ENCODE results near the gene TM9SF1. TPM values are rescaled to one million over a fixed set of nuclear protein-coding genes. Genes with fewer than 3 reads are reported as not detected.

TM9SF1 gene
- total RNA-seq, 4 donors from 2014 or later = 92.0 to 114 (median 107) TPM

GRCh38 chr14:24162093-24162492 is 33.1 kb downstream of the TM9SF1 start:
- WGBS, 2 donors = 65 to 73% methylated on average over 8 of the region's 8 CpGs
- no peak for TF ChIP-seq POLR2A (IDR thresholded peaks at IDR 0.05)
- TF ChIP-seq, protein P1, sequence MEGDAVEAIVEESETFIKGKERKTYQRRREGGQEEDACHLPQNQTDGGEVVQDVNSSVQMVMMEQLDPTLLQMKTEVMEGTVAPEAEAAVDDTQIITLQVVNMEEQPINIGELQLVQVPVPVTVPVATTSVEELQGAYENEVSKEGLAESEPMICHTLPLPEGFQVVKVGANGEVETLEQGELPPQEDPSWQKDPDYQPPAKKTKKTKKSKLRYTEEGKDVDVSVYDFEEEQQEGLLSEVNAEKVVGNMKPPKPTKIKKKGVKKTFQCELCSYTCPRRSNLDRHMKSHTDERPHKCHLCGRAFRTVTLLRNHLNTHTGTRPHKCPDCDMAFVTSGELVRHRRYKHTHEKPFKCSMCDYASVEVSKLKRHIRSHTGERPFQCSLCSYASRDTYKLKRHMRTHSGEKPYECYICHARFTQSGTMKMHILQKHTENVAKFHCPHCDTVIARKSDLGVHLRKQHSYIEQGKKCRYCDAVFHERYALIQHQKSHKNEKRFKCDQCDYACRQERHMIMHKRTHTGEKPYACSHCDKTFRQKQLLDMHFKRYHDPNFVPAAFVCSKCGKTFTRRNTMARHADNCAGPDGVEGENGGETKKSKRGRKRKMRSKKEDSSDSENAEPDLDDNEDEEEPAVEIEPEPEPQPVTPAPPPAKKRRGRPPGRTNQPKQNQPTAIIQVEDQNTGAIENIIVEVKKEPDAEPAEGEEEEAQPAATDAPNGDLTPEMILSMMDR (IDR thresholded peaks at IDR 0.05) = no peak
- intact Hi-C loops (cut with DNase I) = no loop called here

DNA sequence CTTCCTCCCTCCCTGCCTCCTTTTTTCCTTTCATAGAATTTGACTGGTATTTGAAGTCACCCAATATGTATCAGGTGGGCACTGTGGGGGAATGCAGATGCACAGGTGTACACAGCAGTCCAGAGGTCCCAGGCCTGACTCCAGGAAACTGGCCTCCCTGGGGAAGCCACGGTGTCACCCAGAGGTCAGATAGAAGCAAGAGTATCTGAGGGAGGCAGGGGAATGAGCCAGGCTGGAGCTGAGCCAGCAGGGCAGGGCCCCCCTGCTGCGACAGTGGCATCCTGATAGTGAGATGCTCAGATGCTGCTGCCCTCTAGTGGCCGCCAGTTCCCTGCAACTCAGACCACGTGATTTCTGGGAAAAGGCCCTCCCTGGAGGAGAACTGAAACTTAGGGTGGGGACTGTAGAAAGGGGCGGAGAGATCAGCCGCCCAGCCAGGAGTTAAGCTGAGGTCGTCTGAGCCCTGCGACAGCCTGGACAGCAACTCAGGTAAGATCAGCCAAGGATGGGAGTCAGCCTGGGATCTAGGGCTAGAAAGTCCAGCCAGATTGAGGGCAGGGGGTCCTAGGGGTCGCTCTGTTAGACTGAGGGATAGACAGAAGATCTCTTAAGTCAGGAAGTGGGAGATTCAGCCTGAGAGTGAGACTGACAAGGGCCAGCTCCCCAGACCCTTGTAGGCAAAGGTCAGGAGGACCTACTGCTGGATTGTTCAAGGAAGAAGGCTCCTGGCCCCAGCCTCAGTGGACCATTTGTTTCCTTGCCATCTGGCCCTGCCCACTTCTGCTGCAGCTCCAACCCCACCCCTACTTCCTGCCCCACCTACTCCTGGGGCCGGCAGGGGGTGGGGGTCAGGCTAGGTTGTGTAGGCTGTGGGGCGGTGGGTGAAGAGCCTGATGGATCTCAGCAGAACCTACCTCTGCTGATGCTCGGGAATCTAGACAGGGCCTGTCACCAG is 34.1 kb downstream of the TM9SF1 start, which contains the start of gene IRF9:
Gene IRF9, plus strand, starts transcription at position 416 of the 955 bp plus-strand sequence. CDS start 880 bp downstream, outside the sequence.
- 2% methylated on average over 10 to 12 of the region's 12 CpGs for WGBS, 2 donors
- Histone ChIP-seq H3K27me3 (no peaks in the 10 kb centered on the region), H3K36me3 (peaks cover 52 to 56% of the 10 kb centered on the region in 2 donors)

More at GRCh38 chr14:24162093-24162492, 33.1 kb downstream of the TM9SF1 start:
- Histone ChIP-seq H3K36me3 (peaks cover 54 to 56% of the 10 kb centered on the region in 2 donors), H3K4me1 (peaks cover 18 to 27% of the 10 kb centered on the region in 2 donors), H3K27me3 (no peaks in the 10 kb centered on the region), H3K27ac (peak overlapping the region; percentile 92 to 97 (median 97)), H3K4me3 (replicated peaks in 1 of 3) (peak overlapping the region in 2 of 3 donors; percentile 52 to 58), H3K9me3 (no peaks in the 10 kb centered on the region)
- DNase-seq = no peak

GRCh38 chr14:24160499-24160849 is 34.8 kb downstream of the TM9SF1 start:
- Histone ChIP-seq H3K27ac (peak overlapping the region; percentile 56 to 97 (median 97)), H3K9me3 (no peaks in the 10 kb centered on the region), H3K36me3 (peaks cover 49 to 56% of the 10 kb centered on the region in 2 donors), H3K4me3 (replicated peaks in 1 of 3) (no peak overlapping the region), H3K27me3 (no peaks in the 10 kb centered on the region), H3K4me1 (peaks cover 18 to 27% of the 10 kb centered on the region in 2 donors)
- 89 to 94% methylated on average over 4 of the region's 4 CpGs for WGBS, 2 donors
- no peak for DNase-seq
- TF ChIP-seq POLR2A (IDR thresholded peaks at IDR 0.05) = no peak
- TF ChIP-seq, protein P1 (IDR thresholded peaks at IDR 0.05) = no peak
- intact Hi-C loops (cut with DNase I) = no loop called here

More for the DNA sequence above, 34.1 kb downstream of the TM9SF1 start, which contains the start of gene IRF9:
- intact Hi-C loops (cut with DNase I) = no loop called here
- peaks cover 18 to 27% of the 10 kb centered on the region in 2 donors for H3K4me1 ChIP-seq
- peak in 1 of 2 donors; percentile 82 for TF ChIP-seq POLR2A (IDR thresholded peaks at IDR 0.05)
- TF ChIP-seq, protein P1 (IDR thresholded peaks at IDR 0.05) = peak; percentile 89 to 98 (median 94)
- H3K4me3 ChIP-seq (replicated peaks in 1 of 3) = peak within 1 kb of the TSS; percentile 4 to 58 (median 52)
- DNase-seq = peak; percentile 99
- H3K27ac ChIP-seq = peak within 1 kb of the TSS; percentile 92 to 97 (median 97)
- no peaks in the 10 kb centered on the region for H3K9me3 ChIP-seq

DNA sequence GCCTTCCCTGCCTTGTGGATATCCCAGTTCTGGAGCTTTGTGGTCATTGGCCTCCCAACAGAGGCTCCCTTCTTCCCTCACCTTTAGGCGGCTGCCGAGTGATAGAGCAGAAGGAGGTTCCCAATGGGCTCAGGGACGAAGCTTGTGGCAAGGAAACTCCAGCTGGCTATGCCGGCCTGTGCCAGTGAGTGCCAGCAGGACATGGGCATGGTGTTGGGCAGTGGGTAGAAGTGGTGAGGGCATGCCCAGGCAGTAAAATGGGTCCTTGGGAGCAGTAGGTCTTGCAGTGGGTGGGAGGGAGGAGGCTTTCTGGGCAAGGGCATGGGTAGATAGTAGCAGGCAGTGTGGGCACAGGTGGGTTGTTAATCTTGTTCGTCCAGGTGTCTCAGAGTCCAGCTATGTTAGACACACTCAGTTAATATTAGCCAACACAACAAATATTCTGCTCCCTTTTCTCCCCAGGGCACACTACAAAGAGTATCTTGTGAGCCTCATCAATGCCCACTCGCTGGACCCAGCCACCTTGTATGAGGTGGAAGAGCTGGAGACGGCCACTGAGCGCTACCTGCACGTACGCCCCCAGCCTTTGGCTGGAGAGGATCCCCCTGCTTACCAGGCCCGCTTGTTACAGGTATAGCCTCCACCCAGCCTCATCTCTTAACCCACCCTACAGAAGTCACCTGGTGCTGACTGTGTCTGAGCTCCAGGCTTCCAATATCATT is 35.3 kb downstream of the TM9SF1 start:
- no peaks in the 10 kb centered on the region for H3K9me3 ChIP-seq
- peaks cover 49 to 56% of the 10 kb centered on the region in 2 donors for H3K36me3 ChIP-seq
- H3K27ac ChIP-seq = peak overlapping the region; percentile 56 to 97 (median 97)
- WGBS, 2 donors = 95 to 96% methylated on average over 11 of the region's 11 CpGs
- DNase-seq = no peak
- intact Hi-C loops (cut with DNase I) = no loop called here
- TF ChIP-seq, protein P1 (IDR thresholded peaks at IDR 0.05) = no peak
- TF ChIP-seq POLR2A (IDR thresholded peaks at IDR 0.05) = no peak
- H3K27me3 ChIP-seq = no peaks in the 10 kb centered on the region
- H3K4me1 ChIP-seq = peaks cover 18 to 27% of the 10 kb centered on the region in 2 donors
- H3K4me3 ChIP-seq (replicated peaks in 1 of 3) = no peak overlapping the region

Measured in thyroid gland (tissue), 4 donors.